Measurements from ENCODE around the gene SOCS1.

GRCh38 chr16:11236461-11237254 lies 19.3 kb downstream of the SOCS1 start:
- TF ChIP-seq JUNB (IDR thresholded peaks at IDR 0.05; ENCODE audit: unreplicated experiment) (no peak), CTCF (conservative IDR thresholded peaks at IDR 0.05; ENCODE audit: low read depth in 2 of 2) (no peak), EZH2 (IDR thresholded peaks at IDR 0.05; ENCODE audit: low read depth, unreplicated experiment) (no peak)
